Muscle layer of duodenum (tissue), 2 donors: Measurements from ENCODE around the gene RMI1.

ENCODE experiments used
- H3K27ac ChIP-seq: one replicate; pipeline ENCODE4 v1.7.0; 2013; ENCODE audit warnings: mild to moderate bottlenecking, low read length
- H3K27me3 ChIP-seq: one replicate; pipeline ENCODE4 v1.7.0; 2013; ENCODE audit warnings: low read depth, mild to moderate bottlenecking, control low read depth, low read length
- H3K36me3 ChIP-seq, 2 donors: one replicate each; pipeline ENCODE4 v1.7.0; 2013; ENCODE audit warnings: low read length in 2 of 2, control low read depth in 1 of 2, mild to moderate bottlenecking in 1 of 2; ENCODE audit not compliant: insufficient read depth in 2 of 2, control insufficient read depth in 1 of 2
- H3K4me1 ChIP-seq, 2 donors: one replicate each; pipeline ENCODE4 v1.7.0; 2013; ENCODE audit warnings: low read length in 2 of 2, mild to moderate bottlenecking in 2 of 2, control low read depth in 1 of 2, moderate library complexity in 1 of 2; ENCODE audit not compliant: insufficient read depth in 2 of 2, control insufficient read depth in 1 of 2
- H3K4me3 ChIP-seq, 2 donors: one replicate each; pipeline ENCODE4 v1.7.0; 2013; ENCODE audit warnings: low read length in 2 of 2, low read depth in 1 of 2, mild to moderate bottlenecking in 1 of 2
- H3K9me3 ChIP-seq, 2 donors: one replicate each; pipeline ENCODE4 v1.7.0; 2013; ENCODE audit warnings: low read length in 2 of 2, control low read depth in 1 of 2, mild to moderate bottlenecking in 1 of 2; ENCODE audit not compliant: control insufficient read depth in 1 of 2
- donor health status: healthy.

RMI1 gene

DNA sequence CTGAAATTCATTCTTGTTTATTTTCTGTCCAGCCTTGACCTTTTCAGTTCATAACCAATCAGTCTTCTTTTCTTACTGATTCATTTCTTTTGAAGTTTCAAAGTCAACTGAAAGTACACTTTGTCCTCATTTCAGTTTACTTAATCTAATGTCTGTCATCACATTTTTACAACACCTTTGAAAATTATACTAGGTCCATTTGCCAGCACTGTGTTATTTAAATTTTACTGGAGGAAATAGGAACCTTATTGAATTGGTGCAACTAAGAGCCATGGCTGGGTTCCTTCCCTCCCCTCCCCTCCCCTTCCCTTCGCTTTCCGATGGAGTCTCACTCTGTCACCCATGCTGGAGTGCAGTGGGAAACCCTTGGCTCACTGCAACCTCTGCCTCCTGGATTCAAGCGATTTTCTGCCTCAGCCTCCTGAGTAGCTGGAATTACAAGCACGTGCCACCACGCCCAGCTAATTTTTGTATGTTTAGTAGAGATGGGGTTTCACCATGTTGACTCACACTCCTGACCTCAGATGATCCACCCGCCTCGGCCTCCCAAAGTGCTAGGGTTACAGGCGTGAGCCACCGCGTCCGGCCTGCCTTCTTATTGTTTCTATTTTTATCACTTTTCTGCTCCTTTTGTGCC is 6.3 kb downstream of the RMI1 start:
- H3K9me3 ChIP-seq = no peaks in the 10 kb centered on the region
- no peaks in the 10 kb centered on the region for H3K27me3 ChIP-seq
- no peak overlapping the region for H3K27ac ChIP-seq
- H3K36me3 ChIP-seq = no peaks in the 10 kb centered on the region
- H3K4me3 ChIP-seq = no peak overlapping the region
- peaks cover 0 to 2% of the 10 kb centered on the region in 2 donors for H3K4me1 ChIP-seq

GRCh38 chr9:83987402-83987791 is 6.8 kb downstream of the RMI1 start:
- Histone ChIP-seq H3K27ac (no peak overlapping the region), H3K36me3 (no peaks in the 10 kb centered on the region), H3K27me3 (no peaks in the 10 kb centered on the region), H3K4me1 (no peaks in the 10 kb centered on the region), H3K9me3 (no peaks in the 10 kb centered on the region), H3K4me3 (no peak overlapping the region)

GRCh38 chr9:83988411-83988810 is 7.8 kb downstream of the RMI1 start:
- H3K4me3 ChIP-seq = no peak overlapping the region
- no peaks in the 10 kb centered on the region for H3K9me3 ChIP-seq
- no peaks in the 10 kb centered on the region for H3K4me1 ChIP-seq
- H3K27me3 ChIP-seq = no peaks in the 10 kb centered on the region
- no peaks in the 10 kb centered on the region for H3K36me3 ChIP-seq
- H3K27ac ChIP-seq = no peak overlapping the region

- H3K27ac ChIP-seq = no peak overlapping the region
- H3K4me1 ChIP-seq = no peaks in the 10 kb centered on the region
- no peaks in the 10 kb centered on the region for H3K27me3 ChIP-seq
- no peak overlapping the region for H3K4me3 ChIP-seq
- H3K9me3 ChIP-seq = no peaks in the 10 kb centered on the region
- H3K36me3 ChIP-seq = no peaks in the 10 kb centered on the region
Measured at GRCh38 chr9:83991355-83991754, 10.8 kb downstream of the RMI1 start.

GRCh38 chr9:83992407-83992806 is 11.8 kb downstream of the RMI1 start:
- Histone ChIP-seq H3K4me1 (no peaks in the 10 kb centered on the region), H3K27ac (no peak overlapping the region), H3K27me3 (no peaks in the 10 kb centered on the region), H3K9me3 (no peaks in the 10 kb centered on the region), H3K4me3 (no peak overlapping the region), H3K36me3 (no peaks in the 10 kb centered on the region)

DNA sequence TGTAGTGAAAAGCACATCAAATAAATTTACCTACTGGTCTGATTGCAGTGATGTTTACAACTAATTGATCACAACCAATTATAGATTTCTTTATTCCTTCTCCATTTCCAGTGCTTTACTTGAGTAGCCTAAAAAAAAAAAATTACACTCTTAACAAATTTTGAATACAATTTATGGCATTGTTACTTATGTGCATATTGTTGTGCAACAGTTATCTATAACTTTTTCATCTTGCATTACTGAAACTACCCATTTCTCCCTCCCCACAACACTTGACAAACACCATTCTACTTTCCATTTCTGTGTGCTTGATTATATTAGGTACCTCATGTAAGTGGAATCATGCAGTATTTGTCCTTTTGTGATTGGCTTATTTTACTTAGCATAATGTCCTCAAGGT is 12.3 kb downstream of the RMI1 start:
- Histone ChIP-seq H3K4me3 (no peak overlapping the region), H3K27me3 (no peaks in the 10 kb centered on the region), H3K36me3 (no peaks in the 10 kb centered on the region), H3K9me3 (no peaks in the 10 kb centered on the region), H3K4me1 (no peaks in the 10 kb centered on the region), H3K27ac (no peak overlapping the region)

GRCh38 chr9:83996126-83996525 is 15.5 kb downstream of the RMI1 start:
- Histone ChIP-seq H3K4me1 (no peaks in the 10 kb centered on the region), H3K9me3 (no peaks in the 10 kb centered on the region), H3K36me3 (peaks cover 0 to under 1% of the 10 kb centered on the region in 2 donors), H3K27me3 (no peaks in the 10 kb centered on the region), H3K4me3 (no peak overlapping the region), H3K27ac (no peak overlapping the region)

GRCh38 chr9:83999141-83999918 is 18.7 kb downstream of the RMI1 start:
- no peaks in the 10 kb centered on the region for H3K4me1 ChIP-seq
- H3K27ac ChIP-seq = no peak overlapping the region
- no peaks in the 10 kb centered on the region for H3K9me3 ChIP-seq
- no peaks in the 10 kb centered on the region for H3K27me3 ChIP-seq
- H3K36me3 ChIP-seq = peaks cover 0 to 6% of the 10 kb centered on the region in 2 donors
- H3K4me3 ChIP-seq = no peak overlapping the region

GRCh38 chr9:84000186-84000585 is 19.6 kb downstream of the RMI1 start:
- Histone ChIP-seq H3K27me3 (no peaks in the 10 kb centered on the region), H3K27ac (no peak overlapping the region), H3K9me3 (no peaks in the 10 kb centered on the region), H3K4me3 (no peak overlapping the region), H3K36me3 (peaks cover 0 to 6% of the 10 kb centered on the region in 2 donors), H3K4me1 (no peaks in the 10 kb centered on the region)

- Histone ChIP-seq H3K27ac (no peak overlapping the region), H3K36me3 (peaks cover 0 to 6% of the 10 kb centered on the region in 2 donors), H3K9me3 (no peaks in the 10 kb centered on the region), H3K27me3 (no peaks in the 10 kb centered on the region), H3K4me3 (no peak overlapping the region), H3K4me1 (no peaks in the 10 kb centered on the region)
Measured at GRCh38 chr9:84001621-84002020, 21.0 kb downstream of the RMI1 start.

DNA sequence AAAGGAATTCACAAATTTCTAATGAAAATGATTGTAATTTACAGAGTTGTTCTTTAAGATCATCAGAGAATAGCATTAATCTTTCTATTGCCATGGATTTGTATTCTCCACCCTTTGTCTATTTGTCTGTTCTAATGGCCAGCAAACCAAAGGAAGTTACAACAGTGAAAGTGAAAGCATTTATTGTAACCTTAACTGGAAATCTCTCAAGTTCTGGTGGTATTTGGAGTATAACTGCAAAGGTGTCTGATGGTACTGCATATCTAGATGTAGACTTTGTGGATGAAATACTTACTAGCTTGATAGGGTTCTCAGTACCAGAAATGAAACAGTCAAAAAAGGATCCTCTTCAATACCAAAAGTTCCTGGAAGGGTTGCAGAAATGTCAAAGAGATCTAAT is 21.7 kb downstream of the RMI1 start:
- Histone ChIP-seq H3K36me3 (peaks cover 0 to 6% of the 10 kb centered on the region in 2 donors), H3K4me3 (peak overlapping the region in 1 of 2 donors; percentile 26), H3K4me1 (no peaks in the 10 kb centered on the region), H3K27ac (no peak overlapping the region), H3K9me3 (no peaks in the 10 kb centered on the region), H3K27me3 (no peaks in the 10 kb centered on the region)
